ENCODE measurements around the gene THBS1. TPM values are rescaled to one million over a fixed set of nuclear protein-coding genes. Genes with fewer than 3 reads are reported as not detected.
A peak's percentile ranks its signal among the peaks of the same experiment; 100 is the strongest.

THBS1 gene
- total and polyA plus RNA-seq, 2 donors from 2014 or later = 26.4 to 377 TPM

GRCh38 chr15:39643727-39644126 lies 62.8 kb downstream of the THBS1 start:
- DNase-seq (no peak), FAIRE-seq (peak; percentile 25)
- Histone ChIP-seq H3K27me3 (ENCODE audit: control insufficient read depth, insufficient read depth, low read length) (no peaks in the 10 kb centered on the region), H3K36me3 (ENCODE audit: control insufficient read depth in 2 of 3, insufficient read depth in 3 of 3, low read length in 3 of 3) (no peaks in the 10 kb centered on the region), H3K4me3 (ENCODE audit: low read length in 3 of 3) (no peak overlapping the region), H3K27ac (ENCODE audit: low read depth in 2 of 2, low read length in 2 of 2) (no peak overlapping the region), H3K9ac (ENCODE audit: low read length in 3 of 3) (no peak overlapping the region), H3K9me3 (ENCODE audit: control insufficient read depth in 2 of 3, insufficient read depth in 1 of 3, low read length in 3 of 3) (no peaks in the 10 kb centered on the region), H3K4me1 (ENCODE audit: control insufficient read depth in 2 of 3, insufficient read depth in 2 of 3, low read depth in 1 of 3, low read length in 3 of 3) (peaks cover 0 to 3% (median 0%) of the 10 kb centered on the region in 3 donors)
- TF ChIP-seq CTCF (IDR thresholded peaks at IDR 0.05; ENCODE audit: borderline replicate concordance, extremely low read depth, insufficient read depth) = no peak
- intact Hi-C loops (cut with DNase I) = no loop called here

DNA sequence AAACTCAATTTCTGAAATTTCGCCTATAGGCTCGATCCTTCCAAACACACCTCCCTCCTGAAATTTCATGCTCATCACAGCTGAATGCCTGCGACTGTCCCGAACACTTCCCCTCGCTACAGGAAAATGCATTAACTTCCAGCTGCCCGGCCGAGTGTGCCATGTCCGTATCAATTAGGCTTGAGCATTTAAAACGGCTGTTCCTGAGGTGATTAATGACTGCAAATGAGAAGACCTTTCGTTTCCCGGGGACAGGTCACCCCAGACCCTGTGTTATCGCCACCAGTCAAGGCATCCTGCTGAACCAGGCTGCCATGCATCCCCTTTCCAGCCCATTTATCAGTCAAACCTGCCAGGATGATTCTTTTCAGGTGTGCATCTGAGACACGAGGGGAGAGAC lies 63.3 kb downstream of the THBS1 start:
- Histone ChIP-seq H3K36me3 (ENCODE audit: control insufficient read depth in 2 of 3, insufficient read depth in 3 of 3, low read length in 3 of 3) (no peaks in the 10 kb centered on the region), H3K27ac (ENCODE audit: low read depth in 2 of 2, low read length in 2 of 2) (no peak overlapping the region), H3K4me1 (ENCODE audit: control insufficient read depth in 2 of 3, insufficient read depth in 2 of 3, low read depth in 1 of 3, low read length in 3 of 3) (peaks cover 0 to 3% (median 0%) of the 10 kb centered on the region in 3 donors), H3K4me3 (ENCODE audit: low read length in 3 of 3) (no peak overlapping the region), H3K9ac (ENCODE audit: low read length in 3 of 3) (no peak overlapping the region), H3K27me3 (ENCODE audit: control insufficient read depth, insufficient read depth, low read length) (no peaks in the 10 kb centered on the region), H3K9me3 (ENCODE audit: control insufficient read depth in 2 of 3, insufficient read depth in 1 of 3, low read length in 3 of 3) (no peaks in the 10 kb centered on the region)
- intact Hi-C loops (cut with DNase I) = no loop called here
- DNase-seq (peak in 4 of 5 donors; percentile 52 to 68 (median 60)), FAIRE-seq (no peak)
- TF ChIP-seq CTCF (IDR thresholded peaks at IDR 0.05; ENCODE audit: borderline replicate concordance, extremely low read depth, insufficient read depth) = no peak

DNA sequence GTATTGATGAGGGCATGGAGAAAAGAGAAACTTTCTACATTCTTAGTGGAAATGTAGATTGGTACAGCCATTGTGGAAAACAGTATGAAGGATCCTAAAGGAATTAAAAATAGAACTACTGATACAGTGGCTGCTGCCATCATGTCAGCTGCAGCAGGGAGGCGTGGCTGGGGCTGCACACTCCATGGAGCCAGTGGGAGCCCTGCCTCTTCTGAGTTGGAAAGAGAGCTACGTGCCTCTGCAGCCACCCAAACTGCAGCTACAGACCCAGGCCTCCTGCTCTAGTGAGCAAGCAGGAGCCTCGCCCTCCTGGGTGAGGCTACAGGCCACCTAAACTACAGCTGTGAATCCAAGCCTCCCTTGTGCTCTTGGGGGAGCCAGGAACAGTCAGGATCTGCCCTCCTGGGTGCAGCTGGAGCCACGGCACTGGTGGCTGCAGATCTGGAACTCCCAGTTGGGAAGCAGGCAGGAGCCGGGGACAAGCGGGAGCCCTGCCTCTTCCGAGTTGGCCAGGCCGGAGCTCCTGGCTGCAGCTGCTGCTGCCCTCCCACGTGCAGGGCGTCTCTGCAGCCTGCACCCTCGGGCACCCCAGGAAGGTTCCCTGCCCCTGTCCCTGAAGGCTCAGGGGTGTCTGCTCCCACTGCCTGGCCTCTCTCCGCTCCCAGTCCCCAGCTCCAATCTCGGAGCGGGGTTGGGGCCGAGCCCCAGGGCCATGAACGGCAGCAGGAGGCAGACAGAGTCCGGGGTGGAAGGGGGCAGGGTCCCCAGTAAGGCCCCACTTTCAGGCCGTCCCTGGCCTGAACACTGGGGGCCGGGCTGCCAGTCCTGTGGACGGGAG lies 64.5 kb downstream of the THBS1 start:
- no peaks in the 10 kb centered on the region for H3K27me3 ChIP-seq (ENCODE audit: control insufficient read depth, insufficient read depth, low read length)
- H3K4me3 ChIP-seq (ENCODE audit: low read length in 3 of 3) = no peak overlapping the region
- no peaks in the 10 kb centered on the region for H3K4me1 ChIP-seq (ENCODE audit: control insufficient read depth in 2 of 3, insufficient read depth in 2 of 3, low read depth in 1 of 3, low read length in 3 of 3)
- no peaks in the 10 kb centered on the region for H3K9me3 ChIP-seq (ENCODE audit: control insufficient read depth in 2 of 3, insufficient read depth in 1 of 3, low read length in 3 of 3)
- DNase-seq (no peak), FAIRE-seq (no peak)
- no peak overlapping the region for H3K27ac ChIP-seq (ENCODE audit: low read depth in 2 of 2, low read length in 2 of 2)
- H3K9ac ChIP-seq (ENCODE audit: low read length in 3 of 3) = no peak overlapping the region
- intact Hi-C loops (cut with DNase I) = no loop called here
- no peaks in the 10 kb centered on the region for H3K36me3 ChIP-seq (ENCODE audit: control insufficient read depth in 2 of 3, insufficient read depth in 3 of 3, low read length in 3 of 3)
- no peak for TF ChIP-seq CTCF (IDR thresholded peaks at IDR 0.05; ENCODE audit: borderline replicate concordance, extremely low read depth, insufficient read depth)

Measured in kidney (tissue), 14 donors.